ENCODE data around the gene GIT1.

Gene GIT1

GRCh38 chr17:29582772-29583171 is 6.7 kb downstream of the GIT1 start:
- no peak overlapping the region for H3K4me3 ChIP-seq (ENCODE audit: low read depth, low read length)
- no peak for DNase-seq (ENCODE audit: low read depth)

GRCh38 chr17:29582254-29582765 is 7.1 kb downstream of the GIT1 start:
- no peak overlapping the region for H3K4me3 ChIP-seq (ENCODE audit: low read depth, low read length)
- no peak for DNase-seq (ENCODE audit: low read depth)

- H3K4me3 ChIP-seq (ENCODE audit: low read depth, low read length): no peak overlapping the region
- no peak for DNase-seq (ENCODE audit: low read depth)
Measured at GRCh38 chr17:29581583-29582253, 7.7 kb downstream of the GIT1 start.

- H3K4me3 ChIP-seq (ENCODE audit: low read depth, low read length): no peak overlapping the region
- DNase-seq (ENCODE audit: low read depth): no peak
Measured at GRCh38 chr17:29579866-29580771, 9.3 kb downstream of the GIT1 start.

GRCh38 chr17:29578626-29579485 is 10.6 kb downstream of the GIT1 start:
- H3K4me3 ChIP-seq (ENCODE audit: low read depth, low read length): no peak overlapping the region
- DNase-seq (ENCODE audit: low read depth): no peak

- DNase-seq (ENCODE audit: low read depth): no peak
- no peak overlapping the region for H3K4me3 ChIP-seq (ENCODE audit: low read depth, low read length)
Measured at GRCh38 chr17:29577385-29578211, 11.8 kb downstream of the GIT1 start.

- no peak for DNase-seq (ENCODE audit: low read depth)
- no peak overlapping the region for H3K4me3 ChIP-seq (ENCODE audit: low read depth, low read length)
Measured at GRCh38 chr17:29577001-29577370, 12.5 kb downstream of the GIT1 start.

GRCh38 chr17:29576214-29577000 is 13.0 kb downstream of the GIT1 start:
- H3K4me3 ChIP-seq (ENCODE audit: low read depth, low read length): no peak overlapping the region
- DNase-seq (ENCODE audit: low read depth): no peak

GRCh38 chr17:29575511-29576213 is 13.8 kb downstream of the GIT1 start:
- no peak overlapping the region for H3K4me3 ChIP-seq (ENCODE audit: low read depth, low read length)
- no peak for DNase-seq (ENCODE audit: low read depth)

- DNase-seq (ENCODE audit: low read depth): no peak
- H3K4me3 ChIP-seq (ENCODE audit: low read depth, low read length): no peak overlapping the region
Measured at GRCh38 chr17:29574732-29575510, 14.5 kb downstream of the GIT1 start.

- no peak overlapping the region for H3K4me3 ChIP-seq (ENCODE audit: low read depth, low read length)
- no peak for DNase-seq (ENCODE audit: low read depth)
Measured at GRCh38 chr17:29573871-29574731, 15.3 kb downstream of the GIT1 start.

GRCh38 chr17:29573558-29573869 is 15.9 kb downstream of the GIT1 start:
- DNase-seq (ENCODE audit: low read depth): no peak

GRCh38 chr17:29572691-29573557 is 16.5 kb downstream of the GIT1 start:
- H3K4me3 ChIP-seq (ENCODE audit: low read depth, low read length): no peak overlapping the region
- no peak for DNase-seq (ENCODE audit: low read depth)

More at GRCh38 chr17:29573558-29573869, 15.9 kb downstream of the GIT1 start:
- H3K4me3 ChIP-seq (ENCODE audit: low read depth, low read length): no peak overlapping the region

- H3K4me3 ChIP-seq (ENCODE audit: low read depth, low read length): no peak overlapping the region
- DNase-seq (ENCODE audit: low read depth): no peak
Measured at GRCh38 chr17:29571883-29572681, 17.4 kb downstream of the GIT1 start.
